GM19372 (cell line): ENCODE data around the gene SEC14L1.
"Not testable (repeated sequence)": the region's sequence is repeated elsewhere in the genome, so short reads cannot be mapped to it uniquely, and the experiment has no call there.

Source experiments
- ATAC-seq: cut with Tn5 transposase; IDR thresholded peaks from one replicate; pipeline ENCODE4 v1.9.1; 2021; ENCODE audit warnings: mild to moderate bottlenecking, low read depth, moderate library complexity; ENCODE audit not compliant: unreplicated experiment

Gene SEC14L1

DNA sequence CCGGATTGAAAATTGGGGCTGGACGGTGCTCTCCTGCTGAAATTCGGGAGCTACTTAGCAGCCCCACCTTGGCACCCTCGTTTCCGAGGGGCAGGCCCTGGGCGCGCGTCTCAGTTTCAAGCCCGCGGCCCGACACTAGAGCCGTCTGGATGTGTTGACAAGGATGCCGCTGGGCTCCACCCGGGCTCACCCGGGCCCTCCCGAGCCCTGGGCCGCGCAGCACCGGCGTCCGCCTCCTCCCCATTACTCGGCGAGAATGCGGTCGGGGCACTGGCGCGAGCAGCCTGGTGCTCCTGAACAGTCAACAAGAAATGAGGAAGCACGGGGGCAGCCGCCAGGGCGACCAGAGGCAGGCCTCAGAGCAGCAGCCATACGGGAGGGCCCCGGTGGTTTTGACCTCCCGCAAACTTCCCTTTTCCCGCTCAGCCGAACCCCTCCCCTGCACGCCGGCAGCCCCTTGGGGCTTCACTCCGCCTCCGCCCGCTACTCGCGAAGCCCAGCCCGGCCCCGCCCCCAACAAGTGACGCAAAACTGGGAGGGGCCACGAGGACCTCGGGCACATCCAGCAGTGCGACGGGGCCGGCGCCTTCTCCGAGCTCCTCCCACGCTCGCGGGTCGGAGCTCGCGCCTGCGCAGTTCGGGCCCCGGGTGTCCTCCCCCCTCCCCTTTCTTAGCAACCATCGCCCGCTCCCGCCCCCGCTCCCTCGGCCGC is 447 bp upstream of the SEC14L1 start:
- ATAC-seq: peak; percentile 90

DNA sequence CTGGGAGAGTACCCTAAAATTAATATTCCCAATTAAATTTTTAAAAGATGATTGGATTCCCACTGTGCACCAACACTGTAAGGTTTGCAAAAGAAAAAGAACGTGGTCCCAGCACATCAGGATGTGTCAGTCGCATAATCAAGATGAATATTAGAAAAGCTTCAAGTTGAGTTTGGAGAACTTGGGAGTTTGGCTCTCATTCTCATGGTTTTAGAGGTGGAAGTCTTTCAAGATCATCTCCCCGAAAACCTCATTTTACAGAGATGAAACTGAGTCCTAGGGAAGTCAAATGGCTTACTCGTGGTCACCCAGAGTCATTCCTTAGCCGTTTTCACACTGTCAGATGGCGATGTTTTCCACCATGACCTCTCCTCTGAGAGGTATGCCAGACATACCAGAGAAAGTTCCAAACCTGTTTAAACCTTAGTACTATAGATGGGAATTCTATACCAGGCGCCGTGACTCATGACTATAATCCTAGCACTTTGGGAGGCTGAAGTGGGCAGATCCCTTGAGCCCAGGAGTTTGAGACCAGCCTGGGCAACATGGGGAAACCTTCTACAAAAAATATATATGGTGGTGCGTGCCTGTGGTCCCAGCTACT is 1.2 kb downstream of the SEC14L1 start:
- ATAC-seq: no peak

DNA sequence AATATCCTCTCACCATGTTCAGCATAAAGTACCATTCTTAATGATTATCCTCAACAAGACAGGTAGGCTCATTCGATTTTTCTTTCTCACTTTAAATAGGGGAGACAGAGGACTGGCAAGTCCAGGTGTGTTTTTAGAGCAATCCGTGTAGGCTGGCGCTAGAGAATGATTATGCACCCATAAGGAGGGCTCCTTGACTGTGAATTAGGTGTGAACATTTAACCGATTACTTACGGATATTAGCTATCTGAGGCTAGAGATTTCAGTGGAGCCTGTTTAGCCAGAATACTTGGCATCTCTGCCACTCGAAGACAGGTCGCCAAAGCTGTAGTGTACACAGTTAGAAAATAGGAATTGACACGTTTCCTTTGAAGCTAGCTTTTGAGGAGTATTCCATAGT is 1.9 kb downstream of the SEC14L1 start:
- no peak for ATAC-seq

DNA sequence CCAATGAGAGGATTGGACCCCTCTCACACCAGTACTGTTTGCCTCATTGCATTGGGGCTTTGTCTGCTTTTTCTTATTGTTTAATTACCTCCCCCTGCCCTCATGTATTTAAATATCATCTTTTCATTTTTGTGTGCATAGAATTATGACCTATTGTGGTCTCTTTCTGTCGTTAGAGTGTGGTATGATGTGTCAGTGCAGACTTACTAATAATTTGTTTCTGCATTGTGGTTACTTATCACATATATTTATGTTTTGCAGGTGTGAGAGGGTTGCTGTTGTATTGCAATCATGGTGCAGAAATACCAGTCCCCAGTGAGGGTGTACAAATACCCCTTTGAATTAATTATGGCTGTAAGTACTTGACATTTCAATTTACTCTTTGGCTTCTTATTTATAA is 2.5 kb downstream of the SEC14L1 start:
- no peak for ATAC-seq

DNA sequence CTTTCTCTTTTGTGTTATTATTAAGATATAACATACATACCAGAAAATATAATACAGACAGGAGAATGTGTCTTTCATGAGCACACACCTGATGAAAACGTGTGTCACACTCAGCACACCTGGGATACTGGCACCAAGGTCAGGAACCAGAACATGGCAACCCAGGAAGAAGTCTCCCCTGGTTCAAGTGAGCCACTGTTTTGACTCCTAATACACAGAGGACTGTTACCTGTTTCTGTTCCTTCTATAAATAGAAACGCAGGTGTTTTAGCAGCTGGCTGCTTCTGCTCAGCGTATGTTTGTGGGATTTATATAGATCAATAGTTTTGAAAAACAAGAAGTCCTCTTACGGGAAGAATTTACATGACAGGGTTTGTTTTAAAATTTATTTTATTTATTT is 3.5 kb downstream of the SEC14L1 start:
- ATAC-seq: no peak

DNA sequence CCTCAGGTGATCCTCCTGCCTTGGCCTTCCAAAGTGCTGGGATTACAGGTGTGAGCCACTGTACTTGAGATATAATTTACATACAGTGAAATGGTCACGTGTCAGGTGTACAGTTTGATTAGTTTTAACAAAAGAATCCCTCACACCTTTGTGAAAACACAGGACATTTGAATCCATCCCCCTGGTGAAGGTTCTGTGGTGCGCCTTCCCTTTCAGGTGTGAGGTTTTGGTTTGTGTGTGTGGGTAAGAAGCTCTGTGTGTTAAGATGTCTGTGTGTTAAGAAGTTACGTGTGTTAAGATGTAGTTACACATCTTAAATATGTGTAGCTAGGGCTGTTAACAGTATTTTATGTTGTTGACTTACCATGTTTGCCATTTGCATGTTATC is 4.4 kb downstream of the SEC14L1 start:
- no peak for ATAC-seq

DNA sequence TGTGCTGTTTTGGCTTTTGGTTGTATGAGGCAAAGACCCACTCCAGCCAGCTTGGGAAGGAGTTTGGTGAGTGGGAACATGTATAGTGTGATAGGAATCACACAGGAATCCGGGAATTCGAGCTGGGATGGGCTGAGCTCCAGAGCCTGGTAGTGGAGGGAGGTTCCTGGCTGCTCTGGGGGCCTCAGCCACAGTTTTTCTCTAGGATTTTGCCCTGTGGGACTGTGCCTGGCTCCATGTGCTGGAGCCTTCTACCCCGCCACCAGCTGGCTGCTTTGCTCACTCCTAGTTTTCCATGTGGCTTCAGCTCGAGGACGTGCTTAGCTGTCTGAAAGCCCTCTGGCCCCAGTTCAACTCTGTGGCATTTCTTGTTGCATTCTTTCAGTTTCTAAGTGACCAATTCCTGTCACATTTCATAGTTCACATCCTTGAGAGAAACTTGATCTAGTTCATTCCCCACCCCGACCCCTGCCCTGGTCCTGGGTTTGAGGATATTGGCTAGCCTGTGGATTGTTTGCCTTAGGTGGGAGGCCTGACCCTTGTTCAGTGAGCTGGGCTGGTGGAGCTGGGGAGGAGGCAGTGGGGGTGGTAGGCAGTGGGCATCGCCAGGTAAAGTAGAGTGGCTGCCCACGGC is 5.0 kb downstream of the SEC14L1 start:
- no peak for ATAC-seq

DNA sequence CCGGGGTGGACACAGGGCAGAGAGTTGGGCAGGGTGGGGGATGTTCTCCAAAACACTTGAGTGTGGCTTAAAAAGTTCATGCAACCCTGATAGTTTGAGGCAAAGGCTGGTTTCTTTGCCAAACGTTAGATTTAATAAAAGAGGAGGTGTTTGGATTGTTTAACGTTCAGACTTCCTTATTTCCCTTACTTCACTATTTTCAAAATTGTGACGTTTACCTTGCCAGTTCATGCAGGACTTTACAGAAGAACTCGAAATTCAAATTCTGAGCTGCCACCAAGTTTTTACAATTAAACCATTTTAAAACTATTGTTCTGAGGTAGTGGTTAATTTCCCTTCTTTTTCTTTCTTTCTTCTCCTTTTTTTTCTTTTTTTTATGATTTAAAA is 5.5 kb downstream of the SEC14L1 start:
- no peak for ATAC-seq

DNA sequence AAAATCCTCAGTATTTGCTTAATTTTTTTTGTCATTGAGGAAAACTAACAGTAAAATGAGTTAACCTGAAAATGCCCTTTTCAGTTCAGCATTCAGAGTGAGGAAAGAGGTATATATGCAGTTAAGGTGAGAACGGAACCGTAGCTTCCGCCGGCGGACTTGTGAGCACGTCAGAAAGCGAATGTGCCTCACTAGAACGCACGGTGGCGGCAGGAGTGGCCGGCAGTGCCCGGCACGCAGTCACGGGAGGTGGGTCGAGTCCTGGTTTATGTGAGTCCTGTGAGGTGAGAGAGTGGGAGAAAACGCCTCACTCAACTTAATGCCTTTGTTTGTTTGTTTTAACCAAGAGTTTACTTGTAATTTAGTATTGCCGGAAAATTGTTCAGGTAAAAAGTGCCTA is 6.1 kb downstream of the SEC14L1 start:
- ATAC-seq: no peak

DNA sequence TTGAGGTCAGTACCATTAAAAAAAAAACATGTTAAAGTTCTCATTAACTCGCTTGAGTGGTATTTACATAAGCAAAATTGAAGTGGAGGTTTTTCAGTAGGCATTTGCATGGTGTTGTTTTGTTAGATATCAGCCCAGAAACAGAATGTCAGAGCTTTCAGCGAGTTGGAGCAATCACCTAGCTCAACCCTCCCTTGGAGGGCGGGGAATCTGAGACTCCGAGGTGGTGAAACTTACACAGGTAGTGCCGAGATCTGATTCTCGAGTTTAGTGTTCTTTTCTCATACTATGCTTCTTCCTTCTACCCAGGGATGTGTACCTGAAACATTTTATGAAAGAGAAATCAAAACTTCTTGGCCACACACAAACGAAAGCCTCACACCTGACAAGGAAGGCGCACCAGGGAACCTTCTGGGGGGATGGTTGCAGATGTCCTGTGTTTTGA is 6.6 kb downstream of the SEC14L1 start:
- no peak for ATAC-seq

DNA sequence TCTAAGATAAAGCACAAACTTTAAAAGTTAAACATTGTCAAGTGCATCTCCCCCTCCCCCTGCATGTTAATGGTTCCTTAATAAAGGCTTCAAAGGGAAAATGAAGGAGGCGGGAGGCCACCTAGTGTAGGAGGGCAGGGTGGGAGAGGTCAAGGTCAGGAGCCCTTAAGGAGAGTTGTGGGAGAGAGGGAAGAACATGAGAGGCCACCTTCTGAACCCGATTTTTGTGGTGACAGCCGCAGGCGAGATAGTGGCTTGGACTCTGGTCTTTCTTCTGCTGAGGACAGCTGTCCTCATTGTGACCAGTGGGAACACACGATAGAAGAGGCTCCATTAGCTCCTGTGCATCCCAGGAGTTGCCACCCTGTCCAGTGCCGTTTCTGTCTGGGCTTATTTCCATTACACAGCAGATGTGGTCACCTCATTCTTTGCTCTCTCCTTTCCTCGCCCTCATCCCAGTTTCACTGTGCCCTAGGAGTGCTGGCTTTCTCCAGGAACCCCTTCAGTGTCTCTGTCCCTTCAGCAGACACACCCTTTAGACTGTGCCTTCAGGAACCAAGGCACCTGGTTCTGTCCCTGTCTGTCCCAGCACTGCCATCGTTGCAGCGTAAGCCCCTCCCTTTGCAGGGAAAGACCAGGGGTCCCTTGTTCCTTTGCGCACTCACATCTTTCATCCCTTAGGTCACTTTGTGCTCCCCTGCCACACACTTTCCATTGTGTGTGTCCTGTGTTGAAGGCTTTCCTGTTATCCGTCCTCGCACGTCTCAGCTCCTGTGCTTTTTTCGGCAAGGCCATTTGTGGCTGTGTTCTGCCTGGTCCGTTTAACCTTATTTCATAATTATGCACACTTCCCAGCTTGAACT is 7.5 kb downstream of the SEC14L1 start:
- ATAC-seq: no peak

DNA sequence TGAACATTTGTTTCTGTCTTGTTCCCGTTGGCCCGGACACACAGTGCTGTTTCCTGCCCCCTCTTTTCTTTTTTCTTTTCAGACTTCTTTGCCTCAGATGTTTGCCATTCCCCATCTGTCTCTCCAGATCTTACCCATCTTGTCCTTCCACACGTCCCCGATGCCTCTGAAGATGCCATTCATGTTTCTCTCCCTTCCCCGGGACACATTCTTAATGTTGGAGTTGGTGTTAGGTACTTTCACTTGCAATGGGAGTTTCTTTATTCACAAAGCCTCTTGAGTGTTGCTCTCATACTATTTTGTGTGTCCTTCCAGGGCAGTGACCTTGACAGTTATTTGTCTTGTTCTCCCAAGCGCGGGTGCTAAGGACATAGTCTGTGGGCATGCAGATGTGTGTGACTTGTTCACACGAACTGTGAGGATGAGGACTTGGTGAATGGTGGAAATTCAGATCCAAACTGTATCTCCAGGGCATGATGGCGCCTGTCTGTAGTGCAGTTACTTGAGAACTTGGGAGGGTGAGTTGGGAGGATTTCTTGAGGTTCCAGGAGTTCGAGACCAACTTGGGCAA is 8.3 kb downstream of the SEC14L1 start:
- ATAC-seq: no peak

DNA sequence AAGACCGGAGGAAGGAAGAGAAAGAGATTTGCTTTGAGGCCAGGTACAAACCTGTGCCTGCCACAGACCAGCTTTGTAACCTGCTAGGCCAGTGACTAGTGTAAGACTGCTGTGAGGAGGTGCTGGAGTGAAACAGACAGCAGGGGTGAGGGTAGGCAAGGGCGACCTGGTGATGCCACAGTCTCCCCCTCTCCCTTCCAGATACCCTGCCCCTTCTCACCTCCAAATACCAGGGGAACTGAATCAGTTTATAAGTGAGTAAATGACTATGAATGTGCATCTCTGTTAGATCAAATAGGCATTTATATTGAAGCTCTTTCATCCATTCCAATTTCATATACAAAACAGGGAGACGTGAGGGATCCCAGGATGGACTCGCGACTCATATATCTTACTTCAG is 9.4 kb downstream of the SEC14L1 start:
- no peak for ATAC-seq

DNA sequence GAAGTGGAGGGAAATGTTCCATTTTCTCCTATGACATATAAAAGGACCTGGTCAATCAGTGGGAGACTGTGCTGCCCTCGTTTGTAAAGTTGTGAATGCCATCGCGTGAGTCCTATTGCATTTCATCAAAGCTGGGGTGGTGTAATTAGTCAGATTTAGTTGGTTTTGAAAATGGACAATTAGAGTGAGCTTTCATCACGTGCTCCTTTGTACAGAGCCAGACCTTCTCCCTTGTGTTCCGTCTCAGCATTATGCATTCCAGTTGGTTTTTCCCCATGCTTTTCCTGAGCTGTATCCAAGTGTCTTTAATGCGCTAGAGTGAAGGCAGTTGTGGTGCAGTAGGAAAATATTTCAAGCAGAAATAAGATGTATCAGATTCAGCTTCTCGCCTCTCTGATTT is 10.4 kb downstream of the SEC14L1 start:
- no peak for ATAC-seq

DNA sequence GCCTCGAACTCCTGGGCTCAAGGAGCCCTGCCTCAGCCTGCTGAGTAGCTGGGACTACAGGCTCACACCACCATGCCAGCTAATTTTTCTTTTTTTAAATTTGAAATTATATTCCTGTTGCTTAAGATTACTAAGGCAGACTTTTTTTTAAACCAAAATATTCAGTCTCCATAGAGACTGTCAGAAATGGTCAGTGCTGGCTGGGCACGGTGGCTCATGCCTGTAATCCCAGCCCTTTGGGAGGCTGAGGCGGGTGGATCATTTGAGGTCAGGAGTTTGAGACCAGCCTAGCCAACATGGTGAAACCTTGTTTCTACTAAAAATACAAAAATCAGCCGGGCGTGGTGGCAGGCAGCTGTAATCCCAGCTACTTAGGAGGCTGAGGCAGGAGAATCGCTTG is 11.3 kb downstream of the SEC14L1 start:
- not testable (repeated sequence) for ATAC-seq

DNA sequence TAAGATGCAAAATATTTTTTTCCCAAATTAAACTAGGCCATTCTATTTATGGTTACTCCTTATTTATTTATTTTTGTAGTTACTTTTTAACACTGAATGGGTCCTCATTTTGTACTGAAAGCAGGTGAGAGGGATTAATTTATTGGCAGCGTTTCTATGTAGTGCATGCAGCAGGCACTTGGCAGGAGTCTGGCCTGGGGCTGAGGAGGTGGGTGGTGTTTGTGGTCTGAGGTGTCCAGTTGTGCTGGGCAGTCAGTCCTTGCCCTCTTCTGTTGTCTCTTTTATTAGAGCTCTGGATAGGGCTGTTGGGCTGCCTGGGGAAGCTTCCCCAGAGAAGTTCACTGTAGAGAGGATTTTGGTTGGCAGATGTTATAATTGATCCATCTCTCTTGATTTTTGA is 12.7 kb downstream of the SEC14L1 start:
- ATAC-seq: no peak

DNA sequence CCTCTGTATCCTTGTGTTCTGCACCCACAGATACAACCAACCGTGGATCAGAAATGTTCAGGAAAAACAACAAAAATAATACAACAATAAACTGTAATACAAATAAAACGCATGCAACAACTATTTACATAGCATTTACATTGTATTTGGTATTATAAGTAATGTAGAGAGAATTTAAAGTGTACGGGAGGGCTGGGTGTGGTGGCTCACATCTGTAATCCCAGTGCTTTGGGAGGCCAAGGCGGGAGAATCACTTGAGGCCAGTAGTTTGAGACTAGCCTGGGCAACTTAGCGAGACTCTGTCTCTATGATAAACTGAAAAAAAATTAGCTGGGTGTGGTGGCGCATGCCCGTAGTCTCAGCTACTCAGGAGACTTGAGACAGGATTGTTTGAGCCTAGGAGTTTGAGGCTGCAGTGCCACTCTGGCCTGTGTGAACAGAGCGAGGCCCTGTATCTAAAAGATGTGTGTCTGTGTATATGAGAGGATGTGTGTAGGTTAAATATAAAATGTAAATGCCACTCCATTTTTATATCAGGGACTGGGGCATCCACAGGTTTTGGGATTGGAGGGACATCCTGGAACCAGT is 13.3 kb downstream of the SEC14L1 start:
- ATAC-seq: no peak

DNA sequence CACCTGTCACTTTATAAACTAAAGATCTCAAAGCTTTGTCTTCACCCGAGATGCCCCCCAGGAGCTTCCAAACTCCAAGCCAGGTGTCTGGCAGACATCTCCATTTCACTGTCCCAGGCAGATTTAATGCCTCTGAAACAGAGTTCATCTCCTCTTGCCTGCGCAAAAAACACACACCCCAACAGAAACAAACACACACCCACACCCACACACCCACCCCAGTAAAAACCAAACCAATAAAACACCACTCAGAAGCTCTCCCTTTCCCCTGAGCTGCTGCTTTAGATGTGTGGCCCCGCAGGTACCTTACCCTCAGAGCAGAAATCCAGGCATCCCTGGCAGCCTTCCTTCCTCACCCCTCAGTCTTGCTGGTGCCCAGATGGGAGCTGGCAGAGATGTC is 14.4 kb downstream of the SEC14L1 start:
- no peak for ATAC-seq

DNA sequence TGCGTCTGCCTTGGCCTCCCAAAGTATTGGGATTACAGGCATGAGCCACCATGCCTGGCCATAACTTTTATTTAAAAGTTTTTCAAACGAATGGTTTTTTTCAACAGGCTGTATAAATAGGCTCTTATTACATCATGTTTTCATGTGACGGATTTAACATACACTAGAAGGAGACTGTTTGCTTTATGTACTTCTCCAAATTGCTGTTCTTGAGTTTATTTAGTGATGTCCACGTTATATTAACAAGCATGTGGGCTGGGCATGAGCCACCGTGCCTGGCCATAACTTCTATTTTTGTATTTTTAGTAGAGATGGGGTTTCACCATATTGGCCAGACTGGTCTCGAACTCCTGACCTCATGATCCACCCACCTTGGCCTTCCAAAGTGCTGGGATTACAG is 17.0 kb downstream of the SEC14L1 start:
- not testable (repeated sequence) for ATAC-seq

DNA sequence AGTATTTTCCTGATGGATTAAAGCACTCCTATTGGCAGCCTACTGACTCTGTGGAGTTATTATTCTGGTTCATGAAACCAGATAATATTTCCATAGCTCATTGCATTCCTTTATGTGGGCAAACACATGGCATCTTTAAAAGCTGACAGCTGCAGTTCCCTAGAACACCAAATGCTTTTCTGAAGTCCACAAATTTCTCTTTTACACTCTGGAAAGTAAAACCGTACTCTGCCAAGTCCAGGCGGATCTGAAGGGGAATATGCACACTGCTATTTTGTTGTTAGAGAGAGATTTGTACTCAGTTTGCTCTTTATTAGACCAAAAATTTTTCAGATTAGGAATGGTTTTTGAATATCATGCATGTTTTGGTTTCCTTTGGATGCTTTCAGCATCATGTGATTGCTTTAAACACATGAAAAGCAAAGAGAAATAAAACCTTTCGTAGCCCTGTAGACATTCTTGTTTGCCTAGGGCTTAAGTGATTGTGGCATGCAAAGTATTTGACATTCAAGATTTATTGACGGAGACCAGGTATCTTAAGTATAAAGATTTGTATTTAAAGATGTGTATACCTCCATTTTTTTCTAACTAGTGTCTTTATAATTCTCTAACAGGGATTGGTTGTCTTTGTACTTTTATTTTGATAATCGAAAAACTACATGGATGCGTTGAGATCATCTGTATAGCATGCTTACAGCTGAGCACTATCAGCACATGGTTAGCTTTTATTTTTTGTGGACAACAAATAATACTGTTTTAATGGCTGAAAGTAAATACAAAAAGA is 19.5 kb downstream of the SEC14L1 start:
- ATAC-seq: no peak
